ENCODE data around the gene OR8D1.
"Not testable (repeated sequence)": the region's sequence is repeated elsewhere in the genome, so short reads cannot be mapped to it uniquely, and the experiment has no call there.

The OR8D1 gene

GRCh38 chr11:124285610-124286344, 28.0 kb downstream of the OR8D1 start:
- DNase-seq (ENCODE audit: low read depth in 1 of 2, low spot score in 1 of 2) = no peak

- no peak for DNase-seq (ENCODE audit: low read depth in 1 of 2, low spot score in 1 of 2)
These were observed 35.5 kb downstream of the OR8D1 start for GRCh38 chr11:124278261-124278660.

GRCh38 chr11:124277804-124278203, 35.9 kb downstream of the OR8D1 start:
- DNase-seq (ENCODE audit: low read depth in 1 of 2, low spot score in 1 of 2) = no peak

- no peak for DNase-seq (ENCODE audit: low read depth in 1 of 2, low spot score in 1 of 2)
These were observed 36.5 kb downstream of the OR8D1 start for GRCh38 chr11:124277207-124277606.

GRCh38 chr11:124276081-124276480, 37.7 kb downstream of the OR8D1 start:
- DNase-seq (ENCODE audit: low read depth in 1 of 2, low spot score in 1 of 2) = no peak

- DNase-seq (ENCODE audit: low read depth in 1 of 2, low spot score in 1 of 2) = no peak
These were observed 39.7 kb downstream of the OR8D1 start for GRCh38 chr11:124274000-124274399.

GRCh38 chr11:124270886-124271285, 42.9 kb downstream of the OR8D1 start:
- DNase-seq (ENCODE audit: low read depth in 1 of 2, low spot score in 1 of 2) = not testable (repeated sequence)

GRCh38 chr11:124265041-124265440, 48.7 kb downstream of the OR8D1 start:
- DNase-seq (ENCODE audit: low read depth in 1 of 2, low spot score in 1 of 2) = not testable (repeated sequence)

- no peak for DNase-seq (ENCODE audit: low read depth in 1 of 2, low spot score in 1 of 2)
These were observed 57.7 kb downstream of the OR8D1 start, which contains the start of gene OR8G5 for GRCh38 chr11:124256076-124256475. OR8G5 (plus strand) TSS chr11:124256376; CDS start chr11:124264932, 8,556 bp downstream.
